ENCODE measurements around the gene PCGF3.
"Not testable (repeated sequence)": the region's sequence is repeated elsewhere in the genome, so short reads cannot be mapped to it uniquely, and the experiment has no call there.

The PCGF3 gene

GRCh38 chr4:706083-706633 is 526 bp downstream of the PCGF3 start:
- DNase-seq: not testable (repeated sequence)

- DNase-seq: no peak
Measured at GRCh38 chr4:706834-707598, 1.4 kb downstream of the PCGF3 start.

GRCh38 chr4:707929-708630 is 2.4 kb downstream of the PCGF3 start:
- no peak for DNase-seq

- DNase-seq: no peak
Measured at GRCh38 chr4:708631-708933, 3.0 kb downstream of the PCGF3 start.

- DNase-seq: no peak
Measured at GRCh38 chr4:709348-709747, 3.7 kb downstream of the PCGF3 start.

GRCh38 chr4:710116-710515 is 4.5 kb downstream of the PCGF3 start:
- no peak for DNase-seq

GRCh38 chr4:710916-711315 is 5.3 kb downstream of the PCGF3 start:
- DNase-seq: no peak

- no peak for DNase-seq
Measured at GRCh38 chr4:712093-712492, 6.5 kb downstream of the PCGF3 start.

GRCh38 chr4:712916-713632 is 7.4 kb downstream of the PCGF3 start:
- DNase-seq: no peak

- DNase-seq: no peak
Measured at GRCh38 chr4:714087-714486, 8.5 kb downstream of the PCGF3 start.

- DNase-seq: no peak
Measured at GRCh38 chr4:717601-718320, 12.1 kb downstream of the PCGF3 start.

- no peak for DNase-seq
Measured at GRCh38 chr4:718460-718859, 12.8 kb downstream of the PCGF3 start.

- DNase-seq: no peak
Measured at GRCh38 chr4:720111-720860, 14.7 kb downstream of the PCGF3 start.

GRCh38 chr4:721261-722168 is 15.9 kb downstream of the PCGF3 start:
- no peak for DNase-seq

- DNase-seq: no peak
Measured at GRCh38 chr4:722169-722725, 16.6 kb downstream of the PCGF3 start.

- DNase-seq: no peak
Measured at GRCh38 chr4:722851-723360, 17.3 kb downstream of the PCGF3 start.

- no peak for DNase-seq
Measured at GRCh38 chr4:723751-724530, 18.3 kb downstream of the PCGF3 start.

GRCh38 chr4:725391-726234 is 20.0 kb downstream of the PCGF3 start:
- no peak for DNase-seq

All from CD4-positive, alpha-beta T cell treated with Interleukin-12 subunit alpha and Interleukin-12 subunit beta, for 1 hour (primary cell).